Transverse colon (tissue), 4 donors: ENCODE results near the gene EGFR. TPM values are rescaled to one million over a fixed set of nuclear protein-coding genes. Genes with fewer than 3 reads are reported as not detected.
A peak's percentile ranks its signal among the peaks of the same experiment; 100 is the strongest.

Source experiments
- DNase-seq: peaks from one replicate; pipeline ENCODE4 v3.0.0-alpha.2; 2019
- H3K27ac ChIP-seq, 4 donors: fragments of 200-600 bp; sonication (generic); 2 replicates each; pipeline ENCODE4 v1.5.1; 2016 to 2018; ENCODE audit warnings: inconsistent platforms in 4 of 4
- H3K27me3 ChIP-seq: fragments of 200-600 bp; sonication (generic); 2 replicates; pipeline ENCODE4 v1.5.1; 2017; ENCODE audit warnings: inconsistent platforms
- H3K36me3 ChIP-seq, 4 donors: fragments of 200-600 bp; sonication (generic); 2 replicates each; pipeline ENCODE4 v1.5.1; 2017 to 2019; ENCODE audit warnings: inconsistent platforms in 4 of 4
- H3K4me1 ChIP-seq, 4 donors: fragments of 200-600 bp; sonication (generic); 2 replicates each; pipeline ENCODE4 v1.5.1; 2017 to 2020; ENCODE audit warnings: inconsistent platforms in 4 of 4
- H3K4me3 ChIP-seq, 4 donors: fragments of 200-600 bp; sonication (generic); 1 replicate in 1 of 4; 2 replicates in 3 of 4; pipeline versions ENCODE4 v1.5.1 to v1.6.1; 2017 to 2019; ENCODE audit warnings: inconsistent platforms in 4 of 4
- H3K9me3 ChIP-seq, 2 donors: fragments of 200-600 bp; sonication (generic); 2 replicates each; pipeline ENCODE4 v1.5.1; 2017 to 2019; ENCODE audit warnings: inconsistent platforms in 2 of 2
- EP300 ChIP-seq: sonication (generic); formaldehyde crosslinking; IDR thresholded peaks from one replicate; pipeline ENCODE4 v1.6.1; 2017; ENCODE audit warnings: antibody characterized with exemption, low read depth
- POLR2A ChIP-seq: fragments of 450-650 bp; IDR thresholded peaks from one replicate; pipeline ENCODE4 v1.6.1; 2016; ENCODE audit warnings: antibody characterized with exemption, mild to moderate bottlenecking, moderate library complexity
- POLR2AphosphoS5 ChIP-seq, 3 donors: sonication (generic); formaldehyde crosslinking; IDR thresholded peaks; one replicate each; pipeline ENCODE4 v1.6.1; 2016; ENCODE audit warnings: antibody characterized with exemption in 3 of 3
- WGBS, 2 donors: methylation state at CpG; one replicate each; pipeline ENCODE4 v1.1.5; 2018; ENCODE audit warnings: low coverage in 1 of 2; 5-methylcytosine and 5-hydroxymethylcytosine counted together
- in situ Hi-C, 4 donors: fragments of 200-750 bp; cut with MboI; loops; one replicate each; pipeline versions ENCODE4 v1.15.0 to v1.15.1; 2017; ENCODE audit warnings: low sequenced_read_pairs in 3 of 4, low pct_ligation_motif_present in 1 of 4, low pct_unique_long_range_greater_than_20kb in 1 of 4
- intact Hi-C: fragments of 100-400 bp; cut with DNase I; formaldehyde crosslinking; loops from one replicate; pipeline ENCODE4 v1.15.1; 2023; ENCODE audit warnings: low total_unique reads
- total RNA-seq, 4 donors: library from RNA; depleted of rRNA; stranded (reverse); fragments of >200 nt; gene quantifications; one replicate each; pipeline ENCODE4 v1.1.0, GENCODE V29; 2016
- TF ChIP-seq, protein P1 (sequence below), 5 experiments: fragments of 200-600 bp in 3 of 5; fragments of 450-650 bp in 2 of 5; sonication (generic) in 3 of 5; IDR thresholded peaks; 1 replicate in 2 of 5; 2 replicates in 3 of 5; pipeline ENCODE4 v1.5.1; 2016 to 2017; ENCODE audit warnings: antibody characterized with exemption in 5 of 5, inconsistent platforms in 3 of 5, mild to moderate bottlenecking in 2 of 5, moderate library complexity in 1 of 5

Gene EGFR
- total RNA-seq, 4 donors from 2014 or later: 40.0 to 85.7 (median 72.9) TPM

DNA sequence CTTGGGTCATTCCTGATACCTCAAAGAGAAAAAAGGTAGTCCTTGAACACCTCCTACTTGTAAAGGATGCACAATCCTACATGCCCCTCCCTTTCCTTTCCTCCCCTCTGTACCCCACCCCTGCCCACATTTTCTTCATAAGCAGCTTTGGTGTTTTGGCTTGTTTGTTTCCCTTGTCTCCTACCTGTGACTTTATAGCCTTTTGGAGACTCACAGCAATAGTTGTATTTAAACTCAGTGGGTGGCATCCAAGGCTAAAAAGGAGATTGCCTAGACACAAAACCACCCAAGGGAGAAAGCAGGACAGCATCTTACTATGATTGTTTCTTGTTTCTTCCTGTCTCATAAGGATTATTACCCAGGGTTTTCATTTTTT, 63.4 kb downstream of the EGFR start:
- no peaks in the 10 kb centered on the region for H3K9me3 ChIP-seq
- in situ Hi-C loops: no loop called here
- DNase-seq: no peak
- H3K27ac ChIP-seq: peak overlapping the region; percentile 75 to 92 (median 88)
- intact Hi-C loops: no loop called here
- no peaks in the 10 kb centered on the region for H3K36me3 ChIP-seq
- no peak for TF ChIP-seq EP300
- no peak for TF ChIP-seq POLR2AphosphoS5 (IDR thresholded peaks at IDR 0.05)
- TF ChIP-seq POLR2A: no peak
- TF ChIP-seq, protein P1, sequence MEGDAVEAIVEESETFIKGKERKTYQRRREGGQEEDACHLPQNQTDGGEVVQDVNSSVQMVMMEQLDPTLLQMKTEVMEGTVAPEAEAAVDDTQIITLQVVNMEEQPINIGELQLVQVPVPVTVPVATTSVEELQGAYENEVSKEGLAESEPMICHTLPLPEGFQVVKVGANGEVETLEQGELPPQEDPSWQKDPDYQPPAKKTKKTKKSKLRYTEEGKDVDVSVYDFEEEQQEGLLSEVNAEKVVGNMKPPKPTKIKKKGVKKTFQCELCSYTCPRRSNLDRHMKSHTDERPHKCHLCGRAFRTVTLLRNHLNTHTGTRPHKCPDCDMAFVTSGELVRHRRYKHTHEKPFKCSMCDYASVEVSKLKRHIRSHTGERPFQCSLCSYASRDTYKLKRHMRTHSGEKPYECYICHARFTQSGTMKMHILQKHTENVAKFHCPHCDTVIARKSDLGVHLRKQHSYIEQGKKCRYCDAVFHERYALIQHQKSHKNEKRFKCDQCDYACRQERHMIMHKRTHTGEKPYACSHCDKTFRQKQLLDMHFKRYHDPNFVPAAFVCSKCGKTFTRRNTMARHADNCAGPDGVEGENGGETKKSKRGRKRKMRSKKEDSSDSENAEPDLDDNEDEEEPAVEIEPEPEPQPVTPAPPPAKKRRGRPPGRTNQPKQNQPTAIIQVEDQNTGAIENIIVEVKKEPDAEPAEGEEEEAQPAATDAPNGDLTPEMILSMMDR (IDR thresholded peaks at IDR 0.05): no peak
- H3K4me3 ChIP-seq: no peak overlapping the region
- peaks cover 45 to 78% (median 61%) of the 10 kb centered on the region in 4 donors for H3K4me1 ChIP-seq
- no peaks in the 10 kb centered on the region for H3K27me3 ChIP-seq

DNA sequence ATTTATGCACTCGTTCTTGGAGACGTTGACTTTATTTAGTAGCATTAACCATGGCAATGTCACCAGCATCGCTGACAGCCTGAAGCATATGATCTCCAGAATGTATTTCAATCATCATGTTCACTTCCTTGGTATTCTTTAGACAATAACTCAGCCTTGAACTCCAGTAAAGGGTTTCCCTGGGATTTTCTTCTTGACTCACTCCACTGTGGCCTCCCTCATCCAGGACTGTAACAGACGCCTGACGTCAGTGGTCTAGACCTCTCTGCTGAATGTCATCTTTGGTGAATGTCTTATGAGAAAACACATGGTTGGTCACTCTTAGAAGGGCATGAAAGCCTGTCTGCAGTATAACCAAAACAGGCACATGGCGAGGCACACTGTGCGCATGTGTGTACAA, 64.4 kb downstream of the EGFR start:
- H3K36me3 ChIP-seq: no peaks in the 10 kb centered on the region
- no peaks in the 10 kb centered on the region for H3K27me3 ChIP-seq
- no peak overlapping the region for H3K27ac ChIP-seq
- TF ChIP-seq POLR2AphosphoS5 (IDR thresholded peaks at IDR 0.05) (no peak), EP300 (no peak), POLR2A (no peak)
- TF ChIP-seq, protein P1 (IDR thresholded peaks at IDR 0.05): no peak
- no peaks in the 10 kb centered on the region for H3K9me3 ChIP-seq
- no peak overlapping the region for H3K4me3 ChIP-seq
- intact Hi-C loops (no loop called here), in situ Hi-C loops (no loop called here)
- WGBS, 2 donors: 81 to 86% methylated on average over 3 to 7 of the region's 7 CpGs
- no peak for DNase-seq
- peaks cover 37 to 77% (median 54%) of the 10 kb centered on the region in 4 donors for H3K4me1 ChIP-seq

DNA sequence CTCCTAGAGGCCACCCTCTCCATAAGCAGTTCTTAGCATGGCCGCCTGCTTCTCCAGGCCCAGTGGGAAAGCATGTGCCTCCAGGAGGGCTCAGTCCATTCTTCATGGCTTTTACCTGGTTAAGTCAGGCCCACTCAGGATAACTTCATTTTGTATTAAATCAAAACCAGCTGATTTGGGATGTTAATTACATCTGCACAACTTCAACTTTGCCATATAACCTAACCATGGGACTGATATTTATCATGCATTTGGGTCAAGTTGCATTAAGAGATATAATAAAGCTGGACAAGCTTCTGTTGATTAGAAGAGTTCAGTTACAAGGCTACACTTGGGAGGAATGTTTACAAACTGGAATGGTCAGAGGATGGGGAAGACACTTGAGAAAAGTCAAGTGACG, 65.5 kb downstream of the EGFR start:
- peaks cover 27 to 66% (median 44%) of the 10 kb centered on the region in 4 donors for H3K4me1 ChIP-seq
- H3K4me3 ChIP-seq: no peak overlapping the region
- H3K27ac ChIP-seq: no peak overlapping the region
- 82 to 88% methylated on average over 1 to 2 of the region's 2 CpGs for WGBS, 2 donors
- in situ Hi-C loops (no loop called here), intact Hi-C loops (no loop called here)
- H3K36me3 ChIP-seq: no peaks in the 10 kb centered on the region
- no peaks in the 10 kb centered on the region for H3K9me3 ChIP-seq
- TF ChIP-seq, protein P1 (IDR thresholded peaks at IDR 0.05): no peak
- TF ChIP-seq POLR2AphosphoS5 (IDR thresholded peaks at IDR 0.05): no peak
- TF ChIP-seq EP300: no peak
- TF ChIP-seq POLR2A: no peak
- no peaks in the 10 kb centered on the region for H3K27me3 ChIP-seq
- DNase-seq: no peak

DNA sequence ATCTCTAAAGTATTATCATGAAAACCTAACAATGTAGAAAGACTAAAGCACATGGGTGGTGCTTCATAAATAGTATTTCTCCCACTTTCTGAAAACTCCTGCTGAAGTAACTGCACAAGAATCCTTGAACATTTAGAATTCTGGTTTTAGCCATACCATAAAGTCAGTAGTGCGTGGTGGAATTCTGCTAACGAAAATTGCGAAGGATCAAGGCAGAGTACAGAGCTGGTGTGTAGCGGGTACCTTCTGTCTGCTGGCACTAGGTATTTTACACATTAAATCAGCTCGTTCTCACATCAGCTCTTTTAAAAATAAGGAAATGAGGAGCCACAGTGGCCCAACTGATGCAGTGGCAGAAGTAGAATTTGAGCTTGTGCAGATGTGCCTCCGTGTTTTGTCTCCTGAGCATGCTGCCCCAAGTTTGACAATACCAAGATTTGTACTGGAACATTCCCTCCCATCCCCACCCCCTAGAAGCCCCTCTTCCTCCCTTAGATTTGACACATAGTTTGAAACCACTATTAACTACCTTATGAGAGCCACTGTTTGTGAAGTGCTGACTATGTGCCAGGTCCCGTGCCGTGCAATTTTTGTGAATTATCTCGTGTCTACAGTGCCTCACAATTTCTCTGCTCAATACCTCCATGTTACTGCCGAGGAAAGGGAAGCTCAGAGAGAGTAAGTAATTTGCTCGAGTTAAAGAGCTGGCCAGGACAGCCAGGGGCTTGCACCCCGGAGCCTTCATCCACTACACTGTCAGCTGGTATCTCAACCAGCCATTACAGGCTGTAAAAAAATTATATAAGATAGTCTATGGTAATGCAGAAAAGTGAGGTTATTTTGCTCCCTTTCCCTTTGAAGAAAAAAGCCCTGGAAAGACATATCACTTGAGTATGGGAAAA, 66.9 kb downstream of the EGFR start:
- no peaks in the 10 kb centered on the region for H3K36me3 ChIP-seq
- peaks cover 14 to 51% (median 31%) of the 10 kb centered on the region in 4 donors for H3K4me1 ChIP-seq
- intact Hi-C loops (no loop called here), in situ Hi-C loops (no loop called here)
- H3K9me3 ChIP-seq: no peaks in the 10 kb centered on the region
- TF ChIP-seq POLR2AphosphoS5 (IDR thresholded peaks at IDR 0.05): peak in 2 of 3 donors; percentile 19 to 49
- TF ChIP-seq POLR2A: no peak
- peak overlapping the region; percentile 78 to 82 (median 80) for H3K27ac ChIP-seq
- no peak overlapping the region for H3K4me3 ChIP-seq
- 71 to 78% methylated on average over 10 to 12 of the region's 12 CpGs for WGBS, 2 donors
- H3K27me3 ChIP-seq: no peaks in the 10 kb centered on the region
- DNase-seq: no peak
